A549 (cell line): Measurements from ENCODE around the gene DRD1. TPM values are rescaled to one million over a fixed set of nuclear protein-coding genes. Genes with fewer than 3 reads are reported as not detected.

Source experiments
- ATAC-seq, 2 experiments: fragments of 200-7000 bp in 1 of 2; fragments of >200 bp in 1 of 2; cut with Nextera tagmentation in 1 of 2; cut with Tn5 transposase in 1 of 2; 3 replicates each; pipeline versions ENCODE4 v1.8.0 to v1.9.1; 2018 to 2020; ENCODE audit warnings: mild to moderate bottlenecking in 1 of 2, moderate library complexity in 1 of 2
- CTCF ChIA-PET: fragments of 300-600 bp; sonication (Branson Sonifier 250); formaldehyde crosslinking; extraction: SDS; loops from one replicate; lab custom pipeline; 2021; ENCODE audit warnings: antibody characterized with exemption, inconsistent platforms; lab: Yijun Ruan, JAX
- POLR2A ChIA-PET: fragments of 350-600 bp; formaldehyde crosslinking; extraction: SDS; loops from one replicate; lab custom pipeline; 2021; ENCODE audit warnings: antibody characterized with exemption, inconsistent platforms; lab: Yijun Ruan, JAX
- DNase-seq, 2 experiments: peaks; one replicate each; pipeline versions ENCODE4 v3.0.0 to v3.0.0-alpha.2; 2011 to 2016; ENCODE audit warnings: low read depth in 1 of 2, low spot score in 1 of 2
- FAIRE-seq: peaks from 2 replicates; lab custom pipeline; 2011; peaks lifted over from hg19 to GRCh38; lab: Jason Lieb, UNC
- H3K27ac ChIP-seq, 2 experiments: fragments of >200 bp; sonication (Bioruptor Twin); formaldehyde crosslinking; 3 replicates each; pipeline ENCODE4 v1.5.1; 2016 to 2017
- H3K4me1 ChIP-seq: fragments of >200 bp; sonication (Bioruptor Twin); formaldehyde crosslinking; 3 replicates; pipeline ENCODE4 v1.6.1; 2016
- H3K4me2 ChIP-seq: fragments of >200 bp; sonication (Bioruptor Twin); formaldehyde crosslinking; 3 replicates; pipeline ENCODE4 v1.6.1; 2016
- H3K4me3 ChIP-seq: fragments of >200 bp; sonication (Bioruptor Twin); formaldehyde crosslinking; 3 replicates; pipeline ENCODE4 v1.5.1; 2016
- H3K9me3 ChIP-seq: fragments of >200 bp; sonication (Bioruptor Twin); formaldehyde crosslinking; 3 replicates; pipeline ENCODE4 v1.6.1; 2016
- ATOH8 ChIP-seq: fragments of 250-450 bp; sonication (Bioruptor Pico); IDR thresholded peaks from 2 replicates; pipeline ENCODE4 v1.5.0; 2020; ENCODE audit warnings: low read depth, mild to moderate bottlenecking, moderate library complexity
- CBX8 ChIP-seq: fragments of 200-600 bp; sonication (generic); IDR thresholded peaks from 2 replicates; pipeline ENCODE4 v1.6.1; 2016
- CTCF ChIP-seq: fragments of >200 bp; sonication (Bioruptor Twin); formaldehyde crosslinking; IDR thresholded peaks from 3 replicates; pipeline ENCODE4 v1.5.1; 2016
- E2F6 ChIP-seq: IDR thresholded peaks from 2 replicates; pipeline ENCODE4 v1.6.1; 2012; ENCODE audit warnings: low read depth, borderline replicate concordance
- FOSB ChIP-seq: fragments of 250-450 bp; sonication (Bioruptor Pico); IDR thresholded peaks from 2 replicates; pipeline ENCODE4 v1.5.0; 2020; ENCODE audit warnings: mild to moderate bottlenecking, moderate library complexity
- HES2 ChIP-seq: fragments of >200 bp; sonication (Bioruptor Twin); formaldehyde crosslinking; IDR thresholded peaks from 2 replicates; pipeline ENCODE4 v1.6.1; 2016
- KDM5A ChIP-seq: fragments of 200-600 bp; sonication (generic); IDR thresholded peaks from 2 replicates; pipeline ENCODE4 v1.6.1; 2016; ENCODE audit warnings: antibody characterized with exemption, mild to moderate bottlenecking
- MAZ ChIP-seq: fragments of 150-350 bp; IDR thresholded peaks from 2 replicates; pipeline ENCODE4 v1.6.1; 2014; ENCODE audit warnings: antibody characterized with exemption, low read depth, low read length, borderline replicate concordance
- MYC ChIP-seq: IDR thresholded peaks from 2 replicates; pipeline ENCODE4 v1.6.1; 2012; ENCODE audit warnings: mild to moderate bottlenecking, inconsistent platforms, low read length, improper control_type of control experiment, borderline replicate concordance
- PHF8 ChIP-seq: fragments of 200-600 bp; sonication (generic); IDR thresholded peaks from 2 replicates; pipeline ENCODE4 v1.6.1; 2016; ENCODE audit warnings: low read depth, mild to moderate bottlenecking, antibody characterized with exemption, moderate library complexity, borderline replicate concordance
- POLR2AphosphoS2 ChIP-seq: conservative IDR thresholded peaks from 2 replicates; pipeline ENCODE4 v1.6.1; 2012; ENCODE audit warnings: low read length, improper control_type of control experiment, inconsistent platforms
- RCOR1 ChIP-seq: fragments of 150-350 bp; IDR thresholded peaks from 2 replicates; pipeline ENCODE4 v1.6.1; 2014; ENCODE audit warnings: antibody characterized with exemption, low read length, low read depth
- REST ChIP-seq: fragments of 200-600 bp; sonication (generic); IDR thresholded peaks from 2 replicates; pipeline ENCODE4 v1.6.1; 2016; ENCODE audit warnings: antibody characterized with exemption, mild to moderate bottlenecking, moderate library complexity
- RNF2 ChIP-seq: fragments of 200-600 bp; sonication (generic); IDR thresholded peaks from 2 replicates; pipeline ENCODE4 v1.6.1; 2016; ENCODE audit warnings: low read depth, mild to moderate bottlenecking, antibody characterized with exemption, moderate library complexity, borderline replicate concordance
- SMC3 ChIP-seq: fragments of >200 bp; sonication (Bioruptor Twin); formaldehyde crosslinking; IDR thresholded peaks from 3 replicates; pipeline ENCODE4 v1.6.1; 2018; ENCODE audit warnings: inconsistent platforms
- ZFP36 ChIP-seq: fragments of 450-650 bp; IDR thresholded peaks from 2 replicates; pipeline ENCODE4 v1.6.1; 2014; ENCODE audit warnings: borderline replicate concordance; ENCODE audit not compliant: partially characterized antibody
- WGBS: methylation state at CpG from one replicate; pipeline ENCODE4 v1.1.6; 2017; ENCODE audit errors: missing lambda C conversion rate; 5-methylcytosine and 5-hydroxymethylcytosine counted together
- polyA plus RNA-seq, 4 experiments: library from polyadenylated mRNA; depleted of rRNA in 3 of 4; stranded (reverse); fragments of >200 nt; fragmentation: RNase III in 1 of 4; extraction: RNeasy Plus Mini Kit Qiagen cat#74134 plus additional on column Dnase treatment in 1 of 4; gene quantifications; 2 replicates in 3 of 4; 3 replicates in 1 of 4; pipeline ENCODE4 v1.2.3, GENCODE V29; 2011 to 2017
- TF ChIP-seq, protein P1 (sequence below): fragments of >200 bp; sonication (Bioruptor Twin); formaldehyde crosslinking; IDR thresholded peaks from 3 replicates; pipeline ENCODE4 v1.6.1; 2016

The DRD1 gene
- polyA plus RNA-seq, 2 of the 4 experiments (the other 2 are of a cell fraction): 0.90 to 5.7 TPM

DNA sequence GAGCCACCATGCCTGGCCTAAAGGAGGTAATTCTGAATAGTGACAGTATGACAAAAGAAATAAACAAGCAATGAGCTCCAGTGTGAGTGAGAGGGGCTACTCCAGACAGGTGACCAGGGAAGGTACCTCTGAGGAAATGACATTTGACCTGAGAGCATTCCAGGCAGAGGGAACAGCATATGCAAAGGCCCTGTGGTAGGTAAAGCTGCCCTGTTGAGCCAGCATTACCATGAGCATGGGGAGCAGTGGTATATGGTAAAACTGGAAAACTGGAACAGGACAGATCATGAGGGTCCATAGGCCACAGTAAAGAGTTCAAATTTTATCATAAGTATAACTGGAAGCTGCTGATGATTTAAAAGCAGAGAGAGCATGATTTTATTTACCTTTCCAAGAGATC lies 28.4 kb upstream of the DRD1 start:
- peaks cover 17% of the 10 kb centered on the region; the same call in 2 of the 3 replicates for H3K4me1 ChIP-seq
- POLR2A ChIA-PET: no interaction called here
- TF ChIP-seq KDM5A: no peak
- TF ChIP-seq FOSB (CRISPR knock-in tag): no peak
- no peak for TF ChIP-seq E2F6
- no peak for TF ChIP-seq MYC
- TF ChIP-seq ATOH8 (CRISPR knock-in tag): no peak
- TF ChIP-seq REST: no peak
- no peak for TF ChIP-seq ZFP36
- TF ChIP-seq HES2: no peak
- TF ChIP-seq, protein P1, sequence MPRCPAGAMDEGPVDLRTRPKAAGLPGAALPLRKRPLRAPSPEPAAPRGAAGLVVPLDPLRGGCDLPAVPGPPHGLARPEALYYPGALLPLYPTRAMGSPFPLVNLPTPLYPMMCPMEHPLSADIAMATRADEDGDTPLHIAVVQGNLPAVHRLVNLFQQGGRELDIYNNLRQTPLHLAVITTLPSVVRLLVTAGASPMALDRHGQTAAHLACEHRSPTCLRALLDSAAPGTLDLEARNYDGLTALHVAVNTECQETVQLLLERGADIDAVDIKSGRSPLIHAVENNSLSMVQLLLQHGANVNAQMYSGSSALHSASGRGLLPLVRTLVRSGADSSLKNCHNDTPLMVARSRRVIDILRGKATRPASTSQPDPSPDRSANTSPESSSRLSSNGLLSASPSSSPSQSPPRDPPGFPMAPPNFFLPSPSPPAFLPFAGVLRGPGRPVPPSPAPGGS: no peak
- TF ChIP-seq PHF8: no peak
- no peak for TF ChIP-seq POLR2AphosphoS2
- TF ChIP-seq RNF2: no peak
- TF ChIP-seq CBX8: no peak
- TF ChIP-seq RCOR1: no peak
- TF ChIP-seq, all 56 proteins: peak for 0
- H3K27ac ChIP-seq: no peak overlapping the region
- DNase-seq (no peak), ATAC-seq (no peak), FAIRE-seq (no peak)
- CTCF ChIA-PET: interaction anchor here (1.0 kb wide), 2 partner anchors 15 to 521 kb away, joined by 3 to 4 read pairs; no protein-coding TSS in a partner anchor
- H3K4me3 ChIP-seq: no peak overlapping the region
- no peak overlapping the region for H3K4me2 ChIP-seq
- H3K9me3 ChIP-seq: no peaks in the 10 kb centered on the region

GRCh38 chr5:175471628-175472027 lies 27.6 kb upstream of the DRD1 start:
- WGBS: 67% methylated on average over 6 of the region's 6 CpGs
- H3K4me1 ChIP-seq: peaks cover 17% of the 10 kb centered on the region; the same call in 2 of the 3 replicates
- POLR2A ChIA-PET: no interaction called here
- FAIRE-seq (no peak), DNase-seq (no peak), ATAC-seq (peak in 1 of 2 experiments; percentile 60; a peak in 2 of 6 replicates)
- no peaks in the 10 kb centered on the region for H3K9me3 ChIP-seq
- no peak for TF ChIP-seq CTCF
- no peak for TF ChIP-seq MAZ
- TF ChIP-seq SMC3: no peak
- no peak overlapping the region for H3K4me2 ChIP-seq
- CTCF ChIA-PET: interaction anchor here (1.0 kb wide), 2 partner anchors 14 to 520 kb away, joined by 3 to 4 read pairs; no protein-coding TSS in a partner anchor
- no peak overlapping the region for H3K27ac ChIP-seq
- no peak overlapping the region for H3K4me3 ChIP-seq
